ENCODE results near the gene TH. TPM values are rescaled to one million over a fixed set of nuclear protein-coding genes. Genes with fewer than 3 reads are reported as not detected.

Gene TH
- total RNA-seq, 1 experiment from 2014 or later: not detected

DNA sequence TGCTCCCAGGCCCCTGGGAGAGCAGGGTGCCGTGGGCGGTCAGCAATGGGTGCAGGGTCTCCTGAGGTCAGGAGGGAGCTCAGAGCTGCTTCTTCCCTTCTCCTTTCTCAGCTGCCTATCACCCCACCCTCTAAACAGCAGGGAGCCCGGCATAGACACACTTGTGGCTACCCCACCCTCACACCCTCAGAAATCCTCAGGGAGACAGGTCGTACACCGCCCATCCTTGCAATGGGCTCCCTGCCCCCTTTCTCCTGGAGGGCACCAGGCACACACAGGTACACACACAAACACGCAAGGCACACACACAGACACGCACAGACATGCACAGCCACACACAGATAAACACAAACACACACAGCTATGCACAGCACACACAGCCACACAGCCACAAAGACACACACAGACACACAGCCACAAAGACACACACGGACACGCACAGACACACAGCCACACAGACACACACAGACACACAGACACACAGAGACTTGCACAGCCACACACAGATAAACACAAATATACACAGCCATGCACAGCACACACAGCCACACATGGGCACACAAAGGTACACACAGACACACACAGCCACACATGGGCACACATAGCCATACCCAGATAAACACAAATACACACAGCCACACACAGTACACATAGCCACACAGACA lies 44.9 kb upstream of the TH start:
- no peak overlapping the region for H3K4me3 ChIP-seq (ENCODE audit: low read depth in 2 of 2, low read length in 2 of 2)
- no peaks in the 10 kb centered on the region; the same call in 1 of the 2 replicates for H3K27me3 ChIP-seq (ENCODE audit: control insufficient read depth, insufficient read depth, low read length)
- TF ChIP-seq, protein P1, sequence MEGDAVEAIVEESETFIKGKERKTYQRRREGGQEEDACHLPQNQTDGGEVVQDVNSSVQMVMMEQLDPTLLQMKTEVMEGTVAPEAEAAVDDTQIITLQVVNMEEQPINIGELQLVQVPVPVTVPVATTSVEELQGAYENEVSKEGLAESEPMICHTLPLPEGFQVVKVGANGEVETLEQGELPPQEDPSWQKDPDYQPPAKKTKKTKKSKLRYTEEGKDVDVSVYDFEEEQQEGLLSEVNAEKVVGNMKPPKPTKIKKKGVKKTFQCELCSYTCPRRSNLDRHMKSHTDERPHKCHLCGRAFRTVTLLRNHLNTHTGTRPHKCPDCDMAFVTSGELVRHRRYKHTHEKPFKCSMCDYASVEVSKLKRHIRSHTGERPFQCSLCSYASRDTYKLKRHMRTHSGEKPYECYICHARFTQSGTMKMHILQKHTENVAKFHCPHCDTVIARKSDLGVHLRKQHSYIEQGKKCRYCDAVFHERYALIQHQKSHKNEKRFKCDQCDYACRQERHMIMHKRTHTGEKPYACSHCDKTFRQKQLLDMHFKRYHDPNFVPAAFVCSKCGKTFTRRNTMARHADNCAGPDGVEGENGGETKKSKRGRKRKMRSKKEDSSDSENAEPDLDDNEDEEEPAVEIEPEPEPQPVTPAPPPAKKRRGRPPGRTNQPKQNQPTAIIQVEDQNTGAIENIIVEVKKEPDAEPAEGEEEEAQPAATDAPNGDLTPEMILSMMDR (IDR thresholded peaks at IDR 0.05): no peak
- TF ChIP-seq SIN3A (IDR thresholded peaks at IDR 0.05; ENCODE audit: borderline replicate concordance, insufficient read depth, low read depth, low read length) (no peak), TCF7L2 (IDR thresholded peaks at IDR 0.05; ENCODE audit: low read depth, low read length) (no peak), POLR2AphosphoS5 (IDR thresholded peaks at IDR 0.05; ENCODE audit: low read depth, low read length) (no peak)
- TF ChIP-seq, protein P2, sequence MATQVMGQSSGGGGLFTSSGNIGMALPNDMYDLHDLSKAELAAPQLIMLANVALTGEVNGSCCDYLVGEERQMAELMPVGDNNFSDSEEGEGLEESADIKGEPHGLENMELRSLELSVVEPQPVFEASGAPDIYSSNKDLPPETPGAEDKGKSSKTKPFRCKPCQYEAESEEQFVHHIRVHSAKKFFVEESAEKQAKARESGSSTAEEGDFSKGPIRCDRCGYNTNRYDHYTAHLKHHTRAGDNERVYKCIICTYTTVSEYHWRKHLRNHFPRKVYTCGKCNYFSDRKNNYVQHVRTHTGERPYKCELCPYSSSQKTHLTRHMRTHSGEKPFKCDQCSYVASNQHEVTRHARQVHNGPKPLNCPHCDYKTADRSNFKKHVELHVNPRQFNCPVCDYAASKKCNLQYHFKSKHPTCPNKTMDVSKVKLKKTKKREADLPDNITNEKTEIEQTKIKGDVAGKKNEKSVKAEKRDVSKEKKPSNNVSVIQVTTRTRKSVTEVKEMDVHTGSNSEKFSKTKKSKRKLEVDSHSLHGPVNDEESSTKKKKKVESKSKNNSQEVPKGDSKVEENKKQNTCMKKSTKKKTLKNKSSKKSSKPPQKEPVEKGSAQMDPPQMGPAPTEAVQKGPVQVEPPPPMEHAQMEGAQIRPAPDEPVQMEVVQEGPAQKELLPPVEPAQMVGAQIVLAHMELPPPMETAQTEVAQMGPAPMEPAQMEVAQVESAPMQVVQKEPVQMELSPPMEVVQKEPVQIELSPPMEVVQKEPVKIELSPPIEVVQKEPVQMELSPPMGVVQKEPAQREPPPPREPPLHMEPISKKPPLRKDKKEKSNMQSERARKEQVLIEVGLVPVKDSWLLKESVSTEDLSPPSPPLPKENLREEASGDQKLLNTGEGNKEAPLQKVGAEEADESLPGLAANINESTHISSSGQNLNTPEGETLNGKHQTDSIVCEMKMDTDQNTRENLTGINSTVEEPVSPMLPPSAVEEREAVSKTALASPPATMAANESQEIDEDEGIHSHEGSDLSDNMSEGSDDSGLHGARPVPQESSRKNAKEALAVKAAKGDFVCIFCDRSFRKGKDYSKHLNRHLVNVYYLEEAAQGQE (IDR thresholded peaks at IDR 0.05; ENCODE audit: insufficient read depth in 1 of 2, low read depth in 2 of 2, low read length in 1 of 2): no peak
- in situ Hi-C loops (cut with HindIII; ENCODE audit: low pct_unique_long_range_greater_than_20kb, low sequenced_read_pairs): no loop called here
- no peaks in the 10 kb centered on the region for H3K9me3 ChIP-seq (ENCODE audit: control insufficient read depth, insufficient read depth, low read depth, low read length)
- no peak for DNase-seq (ENCODE audit: low read depth, low spot score)
- intact Hi-C loops (cut with micrococcal nuclease; ENCODE audit: unreplicated experiment): no loop called here
- H3K36me3 ChIP-seq (ENCODE audit: control insufficient read depth, insufficient read depth, low read length): no peaks in the 10 kb centered on the region
- H3K4me1 ChIP-seq (ENCODE audit: control insufficient read depth, insufficient read depth, low read length): no peaks in the 10 kb centered on the region
- no peak overlapping the region for H3K27ac ChIP-seq (ENCODE audit: low read length)
- no peak for ATAC-seq
- BruUV-seq (replicated peaks): no TSS peak
- ChIA-PET POLR2A (no interaction called here), CTCF (interaction anchor here (0.7 to 0.8 kb wide), 2 partner anchors 83 to 212 kb away, joined by 3 to 4 read pairs; no protein-coding TSS in a partner anchor)

DNA sequence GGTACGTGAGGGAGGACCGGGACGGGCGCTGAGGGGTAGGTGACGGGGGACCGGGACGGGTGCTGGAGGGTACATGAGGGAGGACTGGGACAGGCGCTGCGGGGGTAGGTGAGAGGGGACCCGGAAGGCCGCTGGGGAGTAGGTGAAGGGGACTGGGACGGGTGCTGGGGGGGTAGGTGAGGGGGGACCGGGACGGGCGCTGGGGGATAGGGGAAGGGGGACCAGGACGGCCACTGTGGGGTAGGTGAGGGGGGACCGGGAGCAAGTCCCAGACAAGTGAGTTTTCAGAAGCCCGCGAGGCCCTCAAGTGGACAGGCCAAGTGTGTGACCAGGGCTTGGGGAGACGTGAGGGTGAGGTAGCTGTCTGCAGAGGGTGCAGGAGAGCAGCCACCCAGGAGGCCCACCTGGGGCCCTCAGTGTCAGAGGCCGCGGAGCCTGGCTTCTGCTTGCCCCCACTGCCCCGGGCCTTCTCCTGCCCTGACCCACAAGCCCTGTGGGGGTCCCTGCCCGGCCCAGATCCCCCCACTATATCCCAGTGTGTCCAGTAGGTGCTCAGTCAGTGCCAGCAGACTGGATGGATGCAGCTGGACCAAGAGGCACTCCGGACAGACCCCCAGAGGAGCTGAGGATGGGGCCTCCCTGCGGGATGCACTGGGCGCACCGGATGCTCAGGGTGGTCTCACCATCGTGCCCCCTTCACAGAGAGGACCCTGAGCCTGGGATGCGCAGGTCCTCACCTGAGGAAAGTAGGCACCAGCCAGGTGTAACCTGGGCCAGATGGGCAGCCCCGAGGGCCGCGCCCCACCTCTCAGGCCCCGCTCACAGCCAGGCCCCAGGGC lies 44.2 kb upstream of the TH start:
- no TSS peak for BruUV-seq (replicated peaks)
- H3K9me3 ChIP-seq (ENCODE audit: control insufficient read depth, insufficient read depth, low read depth, low read length): no peaks in the 10 kb centered on the region
- no peaks in the 10 kb centered on the region; the same call in 1 of the 2 replicates for H3K27me3 ChIP-seq (ENCODE audit: control insufficient read depth, insufficient read depth, low read length)
- H3K36me3 ChIP-seq (ENCODE audit: control insufficient read depth, insufficient read depth, low read length): no peaks in the 10 kb centered on the region
- no peaks in the 10 kb centered on the region for H3K4me1 ChIP-seq (ENCODE audit: control insufficient read depth, insufficient read depth, low read length)
- TF ChIP-seq, protein P1 (IDR thresholded peaks at IDR 0.05): no peak
- TF ChIP-seq SIN3A (IDR thresholded peaks at IDR 0.05; ENCODE audit: borderline replicate concordance, insufficient read depth, low read depth, low read length) (no peak), TCF7L2 (IDR thresholded peaks at IDR 0.05; ENCODE audit: low read depth, low read length) (no peak), POLR2AphosphoS5 (IDR thresholded peaks at IDR 0.05; ENCODE audit: low read depth, low read length) (no peak)
- TF ChIP-seq, protein P2 (IDR thresholded peaks at IDR 0.05; ENCODE audit: insufficient read depth in 1 of 2, low read depth in 2 of 2, low read length in 1 of 2): no peak
- ChIA-PET CTCF (interaction anchor here (0.7 to 0.8 kb wide), 3 partner anchors 43 to 211 kb away, joined by 3 to 10 read pairs (median 4); no protein-coding TSS in a partner anchor), POLR2A (no interaction called here)
- 0 out of 2 replicates have a peak, but pooled peaks have one; percentile 57 for ATAC-seq
- intact Hi-C loops (cut with micrococcal nuclease; ENCODE audit: unreplicated experiment): no loop called here
- in situ Hi-C loops (cut with HindIII; ENCODE audit: low pct_unique_long_range_greater_than_20kb, low sequenced_read_pairs): no loop called here
- H3K27ac ChIP-seq (ENCODE audit: low read length): no peak overlapping the region
- DNase-seq (ENCODE audit: low read depth, low spot score): no peak
- H3K4me3 ChIP-seq (ENCODE audit: low read depth in 2 of 2, low read length in 2 of 2): no peak overlapping the region

Data from Panc1 (cell line).